Neural cell (in vitro differentiated cells): ENCODE measurements around the gene EFCAB6. TPM values are rescaled to one million over a fixed set of nuclear protein-coding genes. Genes with fewer than 3 reads are reported as not detected.

Experiments
- H2AFZ ChIP-seq: fragments of 200-600, 300-800 bp; sonication (generic), shearing (Covaris generic); 2 replicates; pipeline ENCODE4 v1.6.0; 2014; ENCODE audit warnings: low read depth, mild to moderate bottlenecking, antibody characterized with exemption, low read length, moderate library complexity
- H3F3A ChIP-seq: fragments of 200-600 bp; shearing (Covaris generic); 2 replicates; pipeline ENCODE4 v1.6.1; 2016; ENCODE audit warnings: mild to moderate bottlenecking, moderate library complexity, mixed read lengths, antibody characterized with exemption, low read length; ENCODE audit not compliant: insufficient read depth, poor library complexity, severe bottlenecking
- H3K27ac ChIP-seq: fragments of 200-600, 300-800 bp; sonication (generic), shearing (Covaris generic); 2 replicates; pipeline ENCODE4 v1.5.1; 2014; ENCODE audit warnings: mild to moderate bottlenecking, low read length, moderate library complexity
- H3K27me3 ChIP-seq: fragments of 300-800, 200-600 bp; sonication (generic), shearing (Covaris generic); 2 replicates; pipeline ENCODE4 v1.6.0; 2014; ENCODE audit warnings: mild to moderate bottlenecking, low read depth, low read length, moderate library complexity; ENCODE audit not compliant: insufficient read depth
- H3K36me3 ChIP-seq: fragments of 300-800, 200-600 bp; sonication (generic), shearing (Covaris generic); 2 replicates; pipeline ENCODE4 v1.5.1; 2014; ENCODE audit warnings: mild to moderate bottlenecking, antibody characterized with exemption, low read length, moderate library complexity; ENCODE audit not compliant: insufficient read depth
- H3K4me2 ChIP-seq: fragments of 300-800, 200-600 bp; sonication (generic), shearing (Covaris generic); 2 replicates; pipeline ENCODE4 v1.6.0; 2014; ENCODE audit warnings: mild to moderate bottlenecking, low read length
- H3K4me3 ChIP-seq: fragments of 300-800, 200-600 bp; sonication (generic), shearing (Covaris generic); 2 replicates; pipeline ENCODE4 v1.5.1; 2014; ENCODE audit warnings: mild to moderate bottlenecking, low read length, moderate library complexity
- H3K79me2 ChIP-seq: fragments of 200-600 bp; shearing (Covaris generic); replicated peaks from 2 replicates; pipeline ENCODE4 v1.6.0; 2014; ENCODE audit warnings: mild to moderate bottlenecking, low read length, moderate library complexity; ENCODE audit not compliant: insufficient read depth
- H3K9ac ChIP-seq: fragments of 300-800, 200-600 bp; sonication (generic), shearing (Covaris generic); 2 replicates; pipeline ENCODE4 v1.6.1; 2016; ENCODE audit warnings: mild to moderate bottlenecking, low read length, mixed read lengths
- H3K9me2 ChIP-seq: fragments of 200-600 bp; shearing (Covaris generic); 2 replicates; pipeline ENCODE4 v1.6.1; 2016; ENCODE audit warnings: mild to moderate bottlenecking, low read length, mixed read lengths; ENCODE audit not compliant: insufficient read depth
- H3K9me3 ChIP-seq: fragments of 200-600, 300-800 bp; sonication (generic), shearing (Covaris generic); 2 replicates; pipeline ENCODE4 v1.6.1; 2016; ENCODE audit warnings: mild to moderate bottlenecking, mixed run types, low read length, moderate library complexity, mixed read lengths
- H4K20me1 ChIP-seq: fragments of 200-600 bp; shearing (Covaris generic); 2 replicates; pipeline ENCODE4 v1.6.1; 2016; ENCODE audit warnings: mild to moderate bottlenecking, mixed run types; ENCODE audit not compliant: insufficient read depth
- EP300 ChIP-seq: fragments of 450-650 bp; conservative IDR thresholded peaks from 2 replicates; pipeline ENCODE4 v1.6.1; 2014; ENCODE audit warnings: antibody characterized with exemption, mild to moderate bottlenecking, moderate library complexity; ENCODE audit not compliant: poor library complexity, severe bottlenecking
- EZH2 ChIP-seq: fragments of 200-600, 300-800 bp; shearing (Covaris generic), sonication (generic); IDR thresholded peaks from 2 replicates; pipeline ENCODE4 v1.6.1; 2014; ENCODE audit warnings: antibody characterized with exemption, low read length, borderline replicate concordance, mild to moderate bottlenecking; ENCODE audit not compliant: insufficient read depth, poor library complexity, severe bottlenecking
- MXI1 ChIP-seq: fragments of 450-650 bp; conservative IDR thresholded peaks from 2 replicates; pipeline ENCODE4 v1.6.1; 2014; ENCODE audit warnings: antibody characterized with exemption, mild to moderate bottlenecking; ENCODE audit not compliant: poor library complexity, severe bottlenecking
- POLR2AphosphoS5 ChIP-seq: IDR thresholded peaks from 2 replicates; pipeline ENCODE4 v1.6.1; 2012
- RAD21 ChIP-seq: fragments of 450-650 bp; conservative IDR thresholded peaks from 2 replicates; pipeline ENCODE4 v1.6.1; 2014; ENCODE audit warnings: antibody characterized with exemption, mild to moderate bottlenecking, moderate library complexity
- SMC3 ChIP-seq: fragments of 450-650 bp; conservative IDR thresholded peaks from 2 replicates; pipeline ENCODE4 v1.6.1; 2014; ENCODE audit warnings: antibody characterized with exemption, mild to moderate bottlenecking, moderate library complexity; ENCODE audit not compliant: poor library complexity
- TAF1 ChIP-seq: IDR thresholded peaks from 2 replicates; pipeline ENCODE4 v1.6.1; 2012; ENCODE audit warnings: low read depth
- polyA plus RNA-seq: library from polyadenylated mRNA; depleted of rRNA; stranded (reverse); fragments of >200 nt; gene quantifications from 2 replicates; pipeline ENCODE4 v1.2.3, GENCODE V29; 2014
- TF ChIP-seq, protein P1 (sequence below): fragments of 450-650 bp; IDR thresholded peaks from 2 replicates; pipeline ENCODE4 v1.5.1; 2014; ENCODE audit warnings: antibody characterized with exemption, mild to moderate bottlenecking, moderate library complexity; ENCODE audit not compliant: poor library complexity, severe bottlenecking
- TF ChIP-seq, protein P2 (sequence below): IDR thresholded peaks from 2 replicates; pipeline ENCODE4 v1.6.1; 2012; ENCODE audit warnings: borderline replicate concordance

Gene EFCAB6
- polyA plus RNA-seq, 1 donor from 2014 or later: 1.4 TPM

DNA sequence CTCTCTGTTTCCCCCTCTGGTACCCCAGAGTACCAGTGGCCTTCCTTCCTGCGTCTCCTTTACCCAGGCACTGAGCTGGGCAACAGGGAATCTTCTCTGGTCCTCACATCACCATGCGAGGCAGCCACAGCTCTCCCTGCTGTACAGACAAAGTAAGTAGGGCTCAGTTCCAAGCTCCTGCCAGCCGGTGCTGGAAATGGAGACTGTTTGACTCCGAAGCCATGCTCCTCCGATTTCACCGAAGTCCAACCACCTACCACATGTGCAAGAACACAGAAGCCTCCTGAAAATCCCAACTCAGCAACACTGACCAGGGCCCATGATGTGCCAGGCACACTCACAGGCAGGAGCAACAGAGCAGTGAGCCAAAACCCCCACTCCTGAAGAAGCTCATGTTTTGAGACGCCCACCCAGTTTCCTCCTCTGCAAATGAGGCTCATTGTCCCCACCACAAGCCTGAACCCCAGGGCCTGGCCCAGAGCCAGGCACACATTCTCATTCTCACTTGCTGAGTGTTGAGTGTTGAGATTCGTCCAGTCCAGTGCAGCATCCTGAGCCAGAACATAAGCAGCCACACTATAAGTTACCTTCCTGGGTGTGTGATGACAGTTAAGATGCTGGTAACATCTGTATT, 244.3 kb downstream of the EFCAB6 start:
- H3K36me3 ChIP-seq: no peaks in the 10 kb centered on the region
- no peaks in the 10 kb centered on the region for H3F3A ChIP-seq
- no peak overlapping the region for H3K4me3 ChIP-seq
- H3K9ac ChIP-seq: no peak overlapping the region
- H3K9me3 ChIP-seq: no peaks in the 10 kb centered on the region
- no peaks in the 10 kb centered on the region for H3K79me2 ChIP-seq
- H3K27ac ChIP-seq: no peak overlapping the region
- H3K9me2 ChIP-seq: no peaks in the 10 kb centered on the region
- no peaks in the 10 kb centered on the region for H4K20me1 ChIP-seq
- no peak for TF ChIP-seq RAD21
- TF ChIP-seq, protein P1, sequence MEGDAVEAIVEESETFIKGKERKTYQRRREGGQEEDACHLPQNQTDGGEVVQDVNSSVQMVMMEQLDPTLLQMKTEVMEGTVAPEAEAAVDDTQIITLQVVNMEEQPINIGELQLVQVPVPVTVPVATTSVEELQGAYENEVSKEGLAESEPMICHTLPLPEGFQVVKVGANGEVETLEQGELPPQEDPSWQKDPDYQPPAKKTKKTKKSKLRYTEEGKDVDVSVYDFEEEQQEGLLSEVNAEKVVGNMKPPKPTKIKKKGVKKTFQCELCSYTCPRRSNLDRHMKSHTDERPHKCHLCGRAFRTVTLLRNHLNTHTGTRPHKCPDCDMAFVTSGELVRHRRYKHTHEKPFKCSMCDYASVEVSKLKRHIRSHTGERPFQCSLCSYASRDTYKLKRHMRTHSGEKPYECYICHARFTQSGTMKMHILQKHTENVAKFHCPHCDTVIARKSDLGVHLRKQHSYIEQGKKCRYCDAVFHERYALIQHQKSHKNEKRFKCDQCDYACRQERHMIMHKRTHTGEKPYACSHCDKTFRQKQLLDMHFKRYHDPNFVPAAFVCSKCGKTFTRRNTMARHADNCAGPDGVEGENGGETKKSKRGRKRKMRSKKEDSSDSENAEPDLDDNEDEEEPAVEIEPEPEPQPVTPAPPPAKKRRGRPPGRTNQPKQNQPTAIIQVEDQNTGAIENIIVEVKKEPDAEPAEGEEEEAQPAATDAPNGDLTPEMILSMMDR: no peak
- TF ChIP-seq EZH2: no peak
- no peak for TF ChIP-seq SMC3
- H3K4me2 ChIP-seq: no peak overlapping the region
- no peaks in the 10 kb centered on the region for H3K27me3 ChIP-seq
- no peak overlapping the region for H2AFZ ChIP-seq

DNA sequence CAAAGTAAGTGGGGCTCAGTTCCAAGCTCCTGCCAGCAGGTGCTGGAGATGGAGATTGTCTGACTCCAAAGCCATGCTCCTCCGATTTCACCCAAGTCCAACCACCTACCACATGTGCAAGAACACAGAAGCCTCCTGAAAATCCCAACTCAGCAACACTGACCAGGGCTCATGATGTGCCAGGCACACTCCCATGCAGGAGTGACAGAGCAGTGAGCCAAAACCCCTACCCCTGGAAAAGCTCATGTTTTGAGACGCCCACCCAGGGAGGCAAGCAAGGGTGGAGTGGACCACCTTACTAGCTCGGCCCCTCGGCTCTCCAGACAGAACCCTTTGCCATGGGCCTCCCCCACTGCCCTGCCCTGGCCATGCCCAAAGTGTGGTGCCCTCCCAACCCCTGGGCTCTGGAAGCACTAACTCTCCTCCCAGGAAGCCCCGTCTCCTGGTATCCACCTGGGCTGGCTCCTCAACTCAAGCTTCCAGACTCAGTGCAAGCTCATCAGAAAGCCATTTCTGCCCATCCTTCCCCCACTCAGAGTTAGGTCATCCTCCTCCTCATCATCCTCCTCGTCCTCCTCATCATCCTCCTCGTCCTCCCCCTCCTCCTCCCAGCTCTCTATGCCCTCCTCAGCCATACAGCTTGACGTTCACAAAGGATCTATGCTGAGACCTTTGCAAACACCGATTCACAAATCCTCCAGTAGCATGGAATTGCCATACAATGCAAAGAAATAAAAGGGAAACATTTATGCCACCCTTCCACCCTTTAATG, 245.4 kb downstream of the EFCAB6 start:
- H3K27me3 ChIP-seq: no peaks in the 10 kb centered on the region

More for the DNA sequence above, 245.4 kb downstream of the EFCAB6 start:
- H3K9ac ChIP-seq: no peak overlapping the region
- no peak overlapping the region for H3K4me3 ChIP-seq
- no peaks in the 10 kb centered on the region for H3K9me2 ChIP-seq
- no peak overlapping the region for H3K27ac ChIP-seq
- H2AFZ ChIP-seq: no peak overlapping the region
- H3K9me3 ChIP-seq: no peaks in the 10 kb centered on the region
- no peaks in the 10 kb centered on the region for H4K20me1 ChIP-seq
- TF ChIP-seq, protein P2, sequence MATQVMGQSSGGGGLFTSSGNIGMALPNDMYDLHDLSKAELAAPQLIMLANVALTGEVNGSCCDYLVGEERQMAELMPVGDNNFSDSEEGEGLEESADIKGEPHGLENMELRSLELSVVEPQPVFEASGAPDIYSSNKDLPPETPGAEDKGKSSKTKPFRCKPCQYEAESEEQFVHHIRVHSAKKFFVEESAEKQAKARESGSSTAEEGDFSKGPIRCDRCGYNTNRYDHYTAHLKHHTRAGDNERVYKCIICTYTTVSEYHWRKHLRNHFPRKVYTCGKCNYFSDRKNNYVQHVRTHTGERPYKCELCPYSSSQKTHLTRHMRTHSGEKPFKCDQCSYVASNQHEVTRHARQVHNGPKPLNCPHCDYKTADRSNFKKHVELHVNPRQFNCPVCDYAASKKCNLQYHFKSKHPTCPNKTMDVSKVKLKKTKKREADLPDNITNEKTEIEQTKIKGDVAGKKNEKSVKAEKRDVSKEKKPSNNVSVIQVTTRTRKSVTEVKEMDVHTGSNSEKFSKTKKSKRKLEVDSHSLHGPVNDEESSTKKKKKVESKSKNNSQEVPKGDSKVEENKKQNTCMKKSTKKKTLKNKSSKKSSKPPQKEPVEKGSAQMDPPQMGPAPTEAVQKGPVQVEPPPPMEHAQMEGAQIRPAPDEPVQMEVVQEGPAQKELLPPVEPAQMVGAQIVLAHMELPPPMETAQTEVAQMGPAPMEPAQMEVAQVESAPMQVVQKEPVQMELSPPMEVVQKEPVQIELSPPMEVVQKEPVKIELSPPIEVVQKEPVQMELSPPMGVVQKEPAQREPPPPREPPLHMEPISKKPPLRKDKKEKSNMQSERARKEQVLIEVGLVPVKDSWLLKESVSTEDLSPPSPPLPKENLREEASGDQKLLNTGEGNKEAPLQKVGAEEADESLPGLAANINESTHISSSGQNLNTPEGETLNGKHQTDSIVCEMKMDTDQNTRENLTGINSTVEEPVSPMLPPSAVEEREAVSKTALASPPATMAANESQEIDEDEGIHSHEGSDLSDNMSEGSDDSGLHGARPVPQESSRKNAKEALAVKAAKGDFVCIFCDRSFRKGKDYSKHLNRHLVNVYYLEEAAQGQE: no peak
- TF ChIP-seq EZH2 (no peak), SMC3 (no peak), POLR2AphosphoS5 (no peak), RAD21 (no peak), EP300 (no peak), MXI1 (no peak), TAF1 (no peak)
- TF ChIP-seq, protein P1: no peak
- H3F3A ChIP-seq: no peaks in the 10 kb centered on the region
- no peaks in the 10 kb centered on the region for H3K79me2 ChIP-seq
- no peaks in the 10 kb centered on the region for H3K36me3 ChIP-seq
- no peak overlapping the region for H3K4me2 ChIP-seq
